B cell (primary cell): ENCODE measurements around the gene POLR2C. TPM values are rescaled to one million over a fixed set of nuclear protein-coding genes. Genes with fewer than 3 reads are reported as not detected.

Experiments used
- ATAC-seq: fragments of 200-7000 bp; cut with Tn5 transposase; one replicate; pipeline ENCODE4 v1.10.0; 2021; ENCODE audit warnings: low read depth, mild to moderate bottlenecking, moderate number of reproducible peaks, moderate library complexity
- CTCF ChIA-PET: fragments of 350-600 bp; sonication (Branson Sonifier 250); formaldehyde crosslinking; loops from one replicate; lab custom pipeline; 2021; ENCODE audit warnings: antibody characterized with exemption, inconsistent platforms; lab: Charles Lee
- POLR2A ChIA-PET: fragments of 350-600 bp; sonication (Branson Sonifier 250); formaldehyde crosslinking; loops from one replicate; lab custom pipeline; 2021; ENCODE audit warnings: antibody characterized with exemption; lab: Charles Lee
- DNase-seq: peaks from one replicate; pipeline ENCODE4 v3.0.0; 2013
- H2AFZ ChIP-seq: 2 replicates; pipeline ENCODE4 v1.6.1; 2012; ENCODE audit warnings: mild to moderate bottlenecking, low read depth, low read length; ENCODE audit not compliant: insufficient read depth, poor library complexity, severe bottlenecking
- H3K27ac ChIP-seq, 2 donors: 1 replicate in 1 of 2; 2 replicates in 1 of 2; pipeline ENCODE4 v1.5.1; 2012 to 2013; ENCODE audit warnings: low read length in 2 of 2, mild to moderate bottlenecking in 2 of 2, moderate library complexity in 1 of 2
- H3K27me3 ChIP-seq, 4 experiments: fragments of 200-600 bp in 1 of 4; sonication (generic) in 1 of 4; replicated peaks in 1 of 4; 1 replicate in 2 of 4; 2 replicates in 2 of 4; pipeline versions ENCODE4 v1.6.1 to v1.7.0; 2013 to 2016; ENCODE audit warnings: low read length in 3 of 4, mild to moderate bottlenecking in 2 of 4, mixed read lengths in 1 of 4, moderate library complexity in 1 of 4; ENCODE audit not compliant: insufficient read depth in 4 of 4, control insufficient read depth in 3 of 4; ENCODE audit errors: control extremely low read depth in 1 of 4
- H3K36me3 ChIP-seq, 2 experiments: replicated peaks in 1 of 2; 1 replicate in 1 of 2; 2 replicates in 1 of 2; pipeline versions ENCODE4 v1.6.1 to v1.7.1; 2013; ENCODE audit warnings: low read length in 1 of 2; ENCODE audit not compliant: insufficient read depth in 2 of 2, control insufficient read depth in 1 of 2; ENCODE audit errors: control extremely low read depth in 1 of 2, extremely low read depth in 1 of 2
- H3K4me1 ChIP-seq, 2 donors: fragments of 200-600 bp in 1 of 2; sonication (generic) in 1 of 2; 1 replicate in 1 of 2; 2 replicates in 1 of 2; pipeline versions ENCODE4 v1.5.1 to v1.6.1; 2013 to 2017; ENCODE audit warnings: low read length in 2 of 2; ENCODE audit not compliant: control insufficient read depth in 2 of 2, insufficient read depth in 2 of 2
- H3K4me2 ChIP-seq: replicated peaks from 2 replicates; pipeline ENCODE3; 2012; ENCODE audit warnings: mild to moderate bottlenecking, low read depth, low read length; ENCODE audit not compliant: poor library complexity, severe bottlenecking
- H3K4me3 ChIP-seq, 5 experiments: fragments of 200-600 bp in 1 of 5; sonication (generic) in 1 of 5; 1 replicate in 3 of 5; 2 replicates in 2 of 5; pipeline versions ENCODE4 v1.5.1 to v1.7.0; 2011 to 2016; ENCODE audit warnings: low read length in 4 of 5, mild to moderate bottlenecking in 4 of 5, low read depth in 2 of 5, control low read depth in 1 of 5, moderate library complexity in 1 of 5; ENCODE audit not compliant: insufficient read depth in 1 of 5; ENCODE audit errors: control extremely low read depth in 1 of 5, extremely low read depth in 1 of 5
- H3K79me2 ChIP-seq: fragments of 200-600 bp; sonication (generic); one replicate; pipeline ENCODE4 v1.6.0; 2016; ENCODE audit warnings: low read length; ENCODE audit not compliant: control insufficient read depth, insufficient read depth
- H3K9ac ChIP-seq: fragments of 200-600 bp; sonication (generic); 2 replicates; pipeline ENCODE4 v1.6.1; 2017; ENCODE audit warnings: mild to moderate bottlenecking, low read length, moderate library complexity
- H3K9me3 ChIP-seq, 3 donors: one replicate each; pipeline versions ENCODE4 v1.6.1 to v1.7.1; 2013; ENCODE audit warnings: low read length in 2 of 3; ENCODE audit not compliant: control insufficient read depth in 2 of 3, insufficient read depth in 1 of 3; ENCODE audit errors: control extremely low read depth in 1 of 3
- H4K20me1 ChIP-seq: 2 replicates; pipeline ENCODE4 v1.6.0; 2012; ENCODE audit warnings: mild to moderate bottlenecking, low read length; ENCODE audit not compliant: insufficient read depth, control insufficient read depth, poor library complexity, severe bottlenecking
- H3K27ac Mint-ChIP-seq: one replicate; pipeline ENCODE4 v1.8.0; 2021; ENCODE audit warnings: mixed read lengths
- H3K27me3 Mint-ChIP-seq: one replicate; pipeline ENCODE4 v1.8.0; 2021; ENCODE audit warnings: mixed read lengths
- H3K4me1 Mint-ChIP-seq: one replicate; pipeline ENCODE4 v1.8.0; 2021; ENCODE audit warnings: mixed read lengths
- H3K4me3 Mint-ChIP-seq: one replicate; pipeline ENCODE4 v1.8.0; 2021; ENCODE audit warnings: mixed read lengths
- H3K9me3 Mint-ChIP-seq: one replicate; pipeline ENCODE4 v1.8.0; 2022; ENCODE audit warnings: mixed read lengths; ENCODE audit not compliant: insufficient read depth
- EZH2 ChIP-seq: IDR thresholded peaks from 2 replicates; pipeline ENCODE4 v1.6.1; 2012; ENCODE audit warnings: borderline replicate concordance, low read depth, mild to moderate bottlenecking, moderate library complexity, low read length; ENCODE audit not compliant: insufficient read depth, poor library complexity, severe bottlenecking
- WGBS: methylation state at CpG from one replicate; pipeline ENCODE4 v1.1.5; 2013; ENCODE audit warnings: missing lambda C conversion rate; ENCODE audit not compliant: insufficient coverage; 5-methylcytosine and 5-hydroxymethylcytosine counted together
- intact Hi-C: fragments of 100-400 bp; cut with micrococcal nuclease; formaldehyde crosslinking; loops from one replicate; pipeline ENCODE4 v1.10.0; 2022
- polyA plus RNA-seq: library from polyadenylated mRNA; depleted of rRNA; stranded (reverse); fragments of >200 nt; gene quantifications from 2 replicates; pipeline ENCODE4 v1.2.3, GENCODE V29; 2012
- total RNA-seq, 2 donors: library from RNA; stranded (reverse); fragments of 120-200 nt in 1 of 2; gene quantifications; 1 replicate in 1 of 2; 2 replicates in 1 of 2; pipeline versions ENCODE4 v1.2.3 to v1.2.4, GENCODE V29; 2013 to 2022
- TF ChIP-seq, protein P1 (sequence below): fragments of 200-600 bp; IDR thresholded peaks from one replicate; pipeline ENCODE4 v1.8.0; 2022; ENCODE audit warnings: antibody characterized with exemption, mild to moderate bottlenecking

Gene POLR2C
- total and polyA plus RNA-seq, 2 donors (not counting 1 experiment from before 2014, with no cell fraction given) = 57.8 to 70.1 TPM

DNA sequence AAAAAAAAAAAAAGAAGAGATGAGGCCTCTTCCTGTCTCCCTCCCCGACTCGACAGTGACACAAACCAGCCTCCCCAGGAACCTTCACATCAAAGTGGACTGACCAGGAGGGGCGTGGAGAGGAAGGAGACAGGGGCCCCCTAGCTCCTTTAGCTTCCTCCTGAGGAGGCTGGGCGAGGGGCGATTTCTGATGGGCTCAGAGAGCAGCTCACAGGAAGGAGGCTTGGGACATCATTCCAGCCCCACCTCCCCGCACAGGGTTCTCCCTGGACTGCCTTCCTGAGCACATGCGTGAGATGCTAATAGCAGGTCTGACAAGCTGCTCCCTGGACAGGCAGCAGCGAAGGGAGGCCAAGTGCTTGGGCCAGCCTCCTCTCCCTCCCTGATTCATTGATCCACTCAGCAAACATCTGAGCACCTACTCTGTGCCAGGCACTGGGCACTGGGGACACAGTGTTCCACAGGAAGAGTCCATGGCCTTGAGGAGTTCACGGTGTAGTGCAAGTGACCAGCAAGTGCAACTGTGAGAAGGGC is 38.2 kb downstream of the POLR2C start:
- ChIA-PET POLR2A (no interaction called here), CTCF (interaction anchor here (0.7 to 1.1 kb wide), 2 partner anchors 19 to 39 kb away, joined by 3 to 6 read pairs; no protein-coding TSS in a partner anchor)
- H3K4me3 ChIP-seq = no peak overlapping the region
- no peak overlapping the region for H3K9ac ChIP-seq
- no peaks in the 10 kb centered on the region for H3K4me1 ChIP-seq
- Mint-ChIP-seq H3K4me1 (no peaks in the 10 kb centered on the region), H3K4me3 (no peak overlapping the region), H3K9me3 (no peaks in the 10 kb centered on the region), H3K27me3 (peaks cover 15% of the 10 kb centered on the region), H3K27ac (no peak overlapping the region)
- intact Hi-C loops = no loop called here
- no peak overlapping the region for H2AFZ ChIP-seq
- no peaks in the 10 kb centered on the region for H3K79me2 ChIP-seq
- no peak overlapping the region for H3K27ac ChIP-seq
- no peak for TF ChIP-seq EZH2
- TF ChIP-seq, protein P1, sequence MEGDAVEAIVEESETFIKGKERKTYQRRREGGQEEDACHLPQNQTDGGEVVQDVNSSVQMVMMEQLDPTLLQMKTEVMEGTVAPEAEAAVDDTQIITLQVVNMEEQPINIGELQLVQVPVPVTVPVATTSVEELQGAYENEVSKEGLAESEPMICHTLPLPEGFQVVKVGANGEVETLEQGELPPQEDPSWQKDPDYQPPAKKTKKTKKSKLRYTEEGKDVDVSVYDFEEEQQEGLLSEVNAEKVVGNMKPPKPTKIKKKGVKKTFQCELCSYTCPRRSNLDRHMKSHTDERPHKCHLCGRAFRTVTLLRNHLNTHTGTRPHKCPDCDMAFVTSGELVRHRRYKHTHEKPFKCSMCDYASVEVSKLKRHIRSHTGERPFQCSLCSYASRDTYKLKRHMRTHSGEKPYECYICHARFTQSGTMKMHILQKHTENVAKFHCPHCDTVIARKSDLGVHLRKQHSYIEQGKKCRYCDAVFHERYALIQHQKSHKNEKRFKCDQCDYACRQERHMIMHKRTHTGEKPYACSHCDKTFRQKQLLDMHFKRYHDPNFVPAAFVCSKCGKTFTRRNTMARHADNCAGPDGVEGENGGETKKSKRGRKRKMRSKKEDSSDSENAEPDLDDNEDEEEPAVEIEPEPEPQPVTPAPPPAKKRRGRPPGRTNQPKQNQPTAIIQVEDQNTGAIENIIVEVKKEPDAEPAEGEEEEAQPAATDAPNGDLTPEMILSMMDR = no peak
- H3K9me3 ChIP-seq = no peaks in the 10 kb centered on the region
- H4K20me1 ChIP-seq = no peaks in the 10 kb centered on the region
- DNase-seq = no peak
- no peaks in the 10 kb centered on the region for H3K36me3 ChIP-seq
- no peak overlapping the region for H3K4me2 ChIP-seq
- H3K27me3 ChIP-seq = no peaks in the 10 kb centered on the region
- 69% methylated on average over 7 of the region's 9 CpGs for WGBS
- no peak for ATAC-seq

DNA sequence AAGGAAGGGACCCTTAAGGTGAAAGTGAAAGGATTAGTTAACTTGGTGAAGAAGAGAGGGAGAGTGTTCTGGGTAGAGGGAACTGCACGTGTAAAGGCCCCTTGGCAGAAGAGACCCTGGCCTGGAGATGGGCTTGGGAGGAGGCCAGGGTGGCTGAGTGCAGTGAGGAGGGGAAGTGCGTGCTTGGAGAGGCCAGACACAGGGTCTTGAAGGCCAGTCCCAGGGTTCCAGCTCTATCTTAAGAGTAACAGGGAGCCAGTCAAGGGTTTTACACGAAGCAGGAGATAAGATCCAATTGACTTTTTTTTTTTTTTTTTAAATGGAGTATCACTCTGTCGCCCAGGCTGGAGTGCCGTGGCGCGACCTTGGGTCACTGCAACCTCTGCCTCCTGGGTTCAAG is 39.0 kb downstream of the POLR2C start:
- H3K4me1 Mint-ChIP-seq = no peaks in the 10 kb centered on the region
- intact Hi-C loops = no loop called here
- H3K9me3 ChIP-seq = no peaks in the 10 kb centered on the region
- H3K4me2 ChIP-seq = no peak overlapping the region
- H3K79me2 ChIP-seq = no peaks in the 10 kb centered on the region
- no peak overlapping the region for H3K27ac Mint-ChIP-seq
- ChIA-PET POLR2A (no interaction called here), CTCF (interaction anchor here (0.6 to 1.3 kb wide), 2 partner anchors 43 to 75 kb away, joined by 4 read pairs; no protein-coding TSS in a partner anchor)
- H4K20me1 ChIP-seq = no peaks in the 10 kb centered on the region
- H3K27ac ChIP-seq = no peak overlapping the region
- H2AFZ ChIP-seq = no peak overlapping the region
- H3K27me3 Mint-ChIP-seq = peaks cover 19% of the 10 kb centered on the region
- TF ChIP-seq, protein P1 = no peak
- no peak for TF ChIP-seq EZH2
- H3K36me3 ChIP-seq = no peaks in the 10 kb centered on the region
- WGBS = 67% methylated on average over 2 of the region's 7 CpGs
- H3K9ac ChIP-seq = no peak overlapping the region
- H3K9me3 Mint-ChIP-seq = no peaks in the 10 kb centered on the region
- H3K4me3 ChIP-seq = no peak overlapping the region
- no peak for DNase-seq
- no peaks in the 10 kb centered on the region for H3K27me3 ChIP-seq
- ATAC-seq = no peak
- H3K4me3 Mint-ChIP-seq = no peak overlapping the region
- H3K4me1 ChIP-seq = no peaks in the 10 kb centered on the region
